Endothelial cell of umbilical vein (primary cell): ENCODE data around the gene ZNF195.
"Not testable (repeated sequence)": the region's sequence is repeated elsewhere in the genome, so short reads cannot be mapped to it uniquely, and the experiment has no call there.

ENCODE experiments used
- FOS ChIP-seq: IDR thresholded peaks from 2 replicates; pipeline ENCODE4 v1.6.1; 2011; ENCODE audit warnings: mild to moderate bottlenecking, low read length, moderate library complexity, borderline replicate concordance; ENCODE audit not compliant: insufficient read depth
- TF ChIP-seq, protein P1 (sequence below), 2 donors: IDR thresholded peaks; 1 replicate in 1 of 2; 2 replicates in 1 of 2; pipeline ENCODE4 v1.5.1; 2011; ENCODE audit warnings: low read length in 2 of 2, mild to moderate bottlenecking in 2 of 2, moderate library complexity in 2 of 2, control low read depth in 1 of 2, inconsistent platforms in 1 of 2, low read depth in 1 of 2; ENCODE audit not compliant: insufficient read depth in 1 of 2; ENCODE audit errors: extremely low read depth in 1 of 2

DNA sequence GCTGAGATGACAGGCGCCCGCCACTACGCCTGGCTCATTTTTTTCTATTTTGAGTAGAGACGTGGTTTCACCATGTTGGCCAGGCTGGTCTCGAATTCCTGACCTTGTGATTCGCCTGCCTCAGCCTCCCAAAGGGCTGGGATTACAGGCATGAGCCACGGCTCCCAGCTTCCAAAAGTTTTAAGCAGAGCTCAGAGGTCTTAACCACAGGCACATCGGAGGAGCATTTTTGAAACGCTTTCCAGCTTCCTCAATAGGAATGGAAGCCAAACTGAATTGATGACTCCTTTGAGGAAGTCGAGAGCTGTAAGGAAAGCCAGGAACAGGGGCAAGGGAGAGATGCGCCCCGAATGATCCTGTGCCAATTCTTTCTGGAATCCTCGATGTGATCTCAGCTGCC lies 14.5 kb upstream of the ZNF195 start:
- TF ChIP-seq, protein P1, sequence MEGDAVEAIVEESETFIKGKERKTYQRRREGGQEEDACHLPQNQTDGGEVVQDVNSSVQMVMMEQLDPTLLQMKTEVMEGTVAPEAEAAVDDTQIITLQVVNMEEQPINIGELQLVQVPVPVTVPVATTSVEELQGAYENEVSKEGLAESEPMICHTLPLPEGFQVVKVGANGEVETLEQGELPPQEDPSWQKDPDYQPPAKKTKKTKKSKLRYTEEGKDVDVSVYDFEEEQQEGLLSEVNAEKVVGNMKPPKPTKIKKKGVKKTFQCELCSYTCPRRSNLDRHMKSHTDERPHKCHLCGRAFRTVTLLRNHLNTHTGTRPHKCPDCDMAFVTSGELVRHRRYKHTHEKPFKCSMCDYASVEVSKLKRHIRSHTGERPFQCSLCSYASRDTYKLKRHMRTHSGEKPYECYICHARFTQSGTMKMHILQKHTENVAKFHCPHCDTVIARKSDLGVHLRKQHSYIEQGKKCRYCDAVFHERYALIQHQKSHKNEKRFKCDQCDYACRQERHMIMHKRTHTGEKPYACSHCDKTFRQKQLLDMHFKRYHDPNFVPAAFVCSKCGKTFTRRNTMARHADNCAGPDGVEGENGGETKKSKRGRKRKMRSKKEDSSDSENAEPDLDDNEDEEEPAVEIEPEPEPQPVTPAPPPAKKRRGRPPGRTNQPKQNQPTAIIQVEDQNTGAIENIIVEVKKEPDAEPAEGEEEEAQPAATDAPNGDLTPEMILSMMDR (IDR thresholded peaks at IDR 0.05; ENCODE audit: extremely low read depth in 1 of 2, insufficient read depth in 1 of 2, low read depth in 1 of 2, low read length in 2 of 2), result not testable (repeated sequence)
- not testable (repeated sequence) for TF ChIP-seq FOS
